Fibroblast of villous mesenchyme (primary cell): Measurements from ENCODE around the gene INO80D. TPM values are rescaled to one million over a fixed set of nuclear protein-coding genes. Genes with fewer than 3 reads are reported as not detected.

ENCODE experiments used
- DNase-seq: peaks from one replicate; pipeline ENCODE4 v3.0.0-alpha.2; 2010; ENCODE audit warnings: low read depth
- H3K4me3 ChIP-seq: 2 replicates; pipeline ENCODE4 v1.5.1; 2011; ENCODE audit warnings: low read depth, mild to moderate bottlenecking, low read length
- total RNA-seq: library from RNA; depleted of rRNA; stranded (reverse); fragments of >200 nt; gene quantifications from 2 replicates; pipeline ENCODE4 v1.2.3, GENCODE V29; 2012
- TF ChIP-seq, protein P1 (sequence below): IDR thresholded peaks from 2 replicates; pipeline ENCODE4 v1.5.1; 2012; ENCODE audit warnings: low read depth, mild to moderate bottlenecking, low read length; ENCODE audit not compliant: insufficient read depth

Gene INO80D
- total RNA-seq, 1 donor: 10.4 TPM

DNA sequence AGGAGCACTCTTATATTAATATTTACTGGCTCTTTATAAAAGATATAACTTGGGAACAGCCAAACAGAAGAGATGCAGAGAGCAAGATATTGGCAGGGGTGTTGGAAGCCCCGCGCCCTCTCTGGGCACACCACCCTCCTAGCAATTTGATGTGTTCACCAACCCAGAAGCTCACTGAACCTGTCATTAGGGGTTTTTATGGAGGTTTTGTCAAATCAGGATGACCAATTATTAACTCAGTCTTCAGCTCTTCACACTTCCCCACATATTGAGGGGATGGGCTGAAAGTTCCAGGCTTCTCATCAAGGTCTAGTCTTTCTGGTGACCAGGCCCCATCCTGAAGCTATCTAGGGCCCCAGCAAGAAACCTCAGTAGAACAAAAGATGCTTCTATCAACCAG lies 10.9 kb upstream of the INO80D start:
- TF ChIP-seq, protein P1, sequence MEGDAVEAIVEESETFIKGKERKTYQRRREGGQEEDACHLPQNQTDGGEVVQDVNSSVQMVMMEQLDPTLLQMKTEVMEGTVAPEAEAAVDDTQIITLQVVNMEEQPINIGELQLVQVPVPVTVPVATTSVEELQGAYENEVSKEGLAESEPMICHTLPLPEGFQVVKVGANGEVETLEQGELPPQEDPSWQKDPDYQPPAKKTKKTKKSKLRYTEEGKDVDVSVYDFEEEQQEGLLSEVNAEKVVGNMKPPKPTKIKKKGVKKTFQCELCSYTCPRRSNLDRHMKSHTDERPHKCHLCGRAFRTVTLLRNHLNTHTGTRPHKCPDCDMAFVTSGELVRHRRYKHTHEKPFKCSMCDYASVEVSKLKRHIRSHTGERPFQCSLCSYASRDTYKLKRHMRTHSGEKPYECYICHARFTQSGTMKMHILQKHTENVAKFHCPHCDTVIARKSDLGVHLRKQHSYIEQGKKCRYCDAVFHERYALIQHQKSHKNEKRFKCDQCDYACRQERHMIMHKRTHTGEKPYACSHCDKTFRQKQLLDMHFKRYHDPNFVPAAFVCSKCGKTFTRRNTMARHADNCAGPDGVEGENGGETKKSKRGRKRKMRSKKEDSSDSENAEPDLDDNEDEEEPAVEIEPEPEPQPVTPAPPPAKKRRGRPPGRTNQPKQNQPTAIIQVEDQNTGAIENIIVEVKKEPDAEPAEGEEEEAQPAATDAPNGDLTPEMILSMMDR: no peak
- H3K4me3 ChIP-seq: no peak overlapping the region
- no peak for DNase-seq

DNA sequence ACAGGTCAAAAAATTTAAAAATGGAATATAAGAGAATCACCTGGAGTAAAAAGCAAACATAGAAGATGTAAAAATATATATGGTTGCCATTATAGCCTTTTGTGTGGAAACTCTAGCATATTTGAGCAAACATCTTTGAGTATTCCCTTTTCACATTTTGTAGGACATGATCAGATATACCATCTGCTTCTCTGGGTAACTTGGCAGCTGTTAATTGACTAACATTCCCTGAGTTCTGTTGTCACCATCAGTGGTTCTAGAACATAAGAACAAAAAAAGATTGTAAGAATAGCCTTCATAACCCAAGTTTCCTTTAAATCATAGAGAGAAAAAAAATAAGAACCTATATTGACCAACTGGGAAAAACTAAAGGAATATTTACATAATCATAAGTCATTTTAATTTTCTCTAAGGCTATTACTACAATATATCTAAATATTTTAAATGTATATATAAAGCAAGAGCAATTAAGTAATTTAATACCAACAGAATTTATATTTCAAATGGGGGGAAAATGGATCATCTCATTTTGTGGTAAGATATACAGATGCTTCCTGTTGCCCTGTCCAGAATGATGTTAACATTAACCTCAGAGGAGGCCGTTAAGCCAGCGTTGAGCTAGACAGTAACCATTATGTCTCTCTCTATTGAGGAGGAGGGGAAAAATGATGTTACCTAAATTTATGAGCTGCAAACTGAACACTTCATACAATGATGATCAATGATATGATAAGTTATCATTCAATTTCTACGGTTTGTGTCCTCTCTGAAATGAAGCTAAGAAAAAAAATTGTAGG lies 9.8 kb upstream of the INO80D start:
- TF ChIP-seq, protein P1: no peak
- no peak overlapping the region for H3K4me3 ChIP-seq
- DNase-seq: no peak

DNA sequence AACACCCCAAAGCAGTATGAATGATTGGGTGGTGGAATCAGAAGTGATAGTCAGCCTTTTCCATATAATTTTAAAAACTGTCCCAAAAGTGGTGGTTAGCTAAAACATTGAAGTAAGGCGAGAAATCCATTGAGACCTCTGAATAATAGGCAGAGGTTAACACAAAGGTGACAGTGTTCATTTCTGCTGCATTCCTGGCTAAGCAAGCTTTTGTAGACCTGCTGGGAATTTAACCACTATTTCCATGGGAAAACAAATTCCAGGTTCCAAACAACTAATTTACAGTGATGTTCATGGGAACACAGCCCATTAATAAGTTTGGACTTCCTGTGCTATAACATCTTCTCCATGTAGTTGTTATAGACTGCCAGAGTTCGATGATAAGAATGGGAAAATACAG lies 6.3 kb upstream of the INO80D start:
- H3K4me3 ChIP-seq: no peak overlapping the region
- DNase-seq: no peak
- TF ChIP-seq, protein P1: no peak

DNA sequence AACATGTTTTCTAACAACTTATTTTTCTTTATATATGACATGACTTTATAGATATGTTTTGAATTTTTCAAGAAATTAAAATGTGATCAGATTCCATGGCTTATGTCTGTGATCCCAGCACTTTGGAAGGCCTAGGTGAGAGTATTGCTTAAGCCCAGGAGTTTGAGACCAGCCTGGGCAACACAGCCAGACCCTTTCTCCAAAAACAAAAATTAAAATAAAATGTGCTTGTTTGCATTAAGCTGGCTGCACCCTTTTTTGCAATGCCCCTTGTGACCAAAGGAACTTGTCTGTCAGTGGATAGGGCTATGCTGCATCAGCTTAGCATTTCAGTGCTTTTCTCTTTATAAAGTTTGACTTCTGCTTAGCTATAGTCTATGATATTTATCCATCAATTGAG lies 2.3 kb upstream of the INO80D start:
- H3K4me3 ChIP-seq: no peak overlapping the region
- TF ChIP-seq, protein P1: no peak
- no peak for DNase-seq

DNA sequence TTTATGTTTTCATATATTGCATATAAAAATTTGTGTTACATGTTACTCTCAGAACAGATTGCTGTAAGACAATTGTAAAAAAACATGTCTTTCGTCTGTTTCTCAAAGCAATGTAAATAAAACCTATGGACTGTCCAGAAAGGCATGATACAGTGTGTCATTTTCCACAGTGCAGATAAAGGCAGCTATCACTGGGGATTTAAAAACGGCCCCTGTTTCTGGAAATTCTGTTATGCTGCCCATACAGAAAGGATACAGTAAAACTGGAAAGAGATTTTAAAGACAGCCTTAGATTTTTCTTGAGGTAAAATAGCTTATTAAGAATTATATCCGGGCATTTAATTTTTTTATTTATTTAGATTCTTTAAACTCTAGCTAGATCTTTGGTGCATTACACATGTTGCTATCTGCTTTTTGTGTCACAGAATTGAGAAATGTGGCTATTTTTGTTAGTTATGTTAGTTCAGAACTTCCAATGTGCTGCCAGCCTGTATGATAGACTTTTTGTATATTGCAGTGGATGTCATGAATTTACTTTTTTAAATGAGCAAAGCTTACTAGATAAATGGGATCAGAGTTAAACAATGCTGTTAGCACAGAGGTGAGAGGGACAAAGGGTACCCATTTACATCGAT lies 859 bp upstream of the INO80D start:
- TF ChIP-seq, protein P1: no peak
- peak overlapping the region; percentile 90 for H3K4me3 ChIP-seq
- peak; percentile 18 for DNase-seq

DNA sequence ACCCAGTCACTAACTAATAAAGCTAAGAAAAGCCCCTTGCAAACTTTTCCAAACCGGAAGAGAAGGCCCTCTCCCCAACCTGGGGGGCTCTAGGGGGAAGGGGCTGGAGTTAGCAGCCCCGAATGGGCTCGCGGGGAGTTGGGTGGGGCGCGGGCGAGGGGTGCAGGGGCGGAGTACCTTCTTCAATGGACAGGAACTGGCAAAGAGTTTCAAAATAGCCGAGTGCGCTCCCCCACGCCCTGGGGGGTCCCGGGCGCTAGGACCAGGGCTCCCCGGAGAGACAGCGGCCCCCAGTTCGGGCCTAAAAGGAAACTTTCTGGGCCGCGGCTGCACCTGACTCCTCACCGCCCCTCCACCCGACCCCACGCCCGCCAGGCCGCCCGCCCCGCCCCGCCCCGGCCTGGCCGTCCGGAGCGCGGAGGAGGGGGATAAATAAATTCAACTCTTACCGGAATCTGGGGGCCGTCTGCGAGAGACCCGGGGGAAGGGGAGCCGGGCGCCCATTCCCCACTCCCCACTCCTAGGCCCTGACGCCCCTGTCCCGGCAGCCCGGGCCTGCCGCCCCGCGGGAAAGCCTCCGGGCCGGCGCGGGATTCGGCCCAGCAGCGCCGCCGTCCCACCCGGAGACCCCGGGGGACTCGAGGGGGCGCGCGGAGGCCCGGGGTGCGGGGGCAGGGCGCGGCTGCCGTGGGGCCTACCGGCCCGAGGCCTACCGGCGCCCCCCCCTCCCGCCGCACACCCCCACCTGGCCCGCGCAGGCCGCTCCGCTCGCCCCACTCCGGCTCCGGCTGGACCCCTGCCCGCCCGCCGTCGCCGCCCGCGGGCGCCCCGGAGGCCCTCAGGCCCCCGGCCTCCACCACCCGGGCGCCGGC lies 868 bp downstream of the INO80D start:
- H3K4me3 ChIP-seq: peak overlapping the region; percentile 90
- TF ChIP-seq, protein P1: no peak
- DNase-seq: peak; percentile 36
